ENCODE measurements around the gene SKA3. TPM values are rescaled to one million over a fixed set of nuclear protein-coding genes. Genes with fewer than 3 reads are reported as not detected.

The SKA3 gene
- total RNA-seq, 1 experiment from 2014 or later: 61.8 TPM

DNA sequence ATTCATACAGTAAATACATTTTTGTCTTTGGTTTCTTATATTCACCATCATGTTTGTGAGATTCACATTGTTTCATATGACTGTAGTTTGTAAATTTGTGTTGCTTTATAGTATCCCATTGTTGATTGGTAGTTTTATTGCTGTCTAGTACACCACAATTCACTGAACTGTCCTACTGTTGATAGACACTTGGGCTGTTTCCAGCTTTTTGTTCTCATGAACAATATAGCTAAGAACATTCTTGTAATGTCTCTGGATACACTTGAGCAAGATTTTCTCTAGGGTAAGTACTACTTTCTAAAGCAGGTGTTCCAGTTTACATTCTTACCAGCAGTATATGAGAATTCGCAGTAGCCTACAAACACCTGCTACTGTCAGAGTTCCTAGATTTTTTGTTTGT lies 37.8 kb downstream of the SKA3 start:
- Histone ChIP-seq H3K56ac (ENCODE audit: insufficient read length, low read depth, low read length) (no peak overlapping the region), H3K9ac (ENCODE audit: extremely low read depth, insufficient read length, low read length) (no peak overlapping the region), H4K8ac (replicated peaks; ENCODE audit: insufficient read length, low read depth, low read length) (no peak overlapping the region), H3K23ac (ENCODE audit: insufficient read length, low read depth, low read length) (no peak overlapping the region), H2AFZ (ENCODE audit: low read length) (no peak overlapping the region), H2BK120ac (ENCODE audit: low read depth, low read length, poor library complexity, severe bottlenecking) (no peak overlapping the region), H4K5ac (ENCODE audit: insufficient read length, low read depth, low read length) (no peak overlapping the region), H3K27ac (ENCODE audit: insufficient read length, low read depth, low read length) (no peak overlapping the region), H3T11ph (ENCODE audit: low read length) (no peak overlapping the region), H3K18ac (ENCODE audit: insufficient read length, low read depth, low read length) (no peak overlapping the region), H3K4me1 (ENCODE audit: insufficient read depth, low read length) (no peaks in the 10 kb centered on the region; the same call in 1 of the 2 replicates), H2AK5ac (ENCODE audit: insufficient read length, low read length) (no peak overlapping the region), H2BK20ac (ENCODE audit: low read depth, low read length, poor library complexity, severe bottlenecking) (no peak overlapping the region), H3K4ac (ENCODE audit: low read depth, low read length) (no peak overlapping the region), H3K27me3 (ENCODE audit: insufficient read depth, low read length) (no peaks in the 10 kb centered on the region), H2BK12ac (ENCODE audit: insufficient read length, low read depth, low read length) (no peak overlapping the region), H3K23me2 (ENCODE audit: insufficient read length, low read depth, low read length, poor library complexity, severe bottlenecking) (no peaks in the 10 kb centered on the region), H3K79me1 (ENCODE audit: insufficient read depth, low read depth, low read length, poor library complexity, severe bottlenecking) (no peaks in the 10 kb centered on the region), H2BK5ac (ENCODE audit: insufficient read length, low read length) (no peak overlapping the region), H4K91ac (ENCODE audit: insufficient read length, low read depth, low read length) (no peak overlapping the region), H3K9me3 (ENCODE audit: control insufficient read depth, low read depth, low read length) (no peaks in the 10 kb centered on the region), H3K79me2 (ENCODE audit: insufficient read depth, low read length) (peaks cover 19% of the 10 kb centered on the region; the same call in 1 of the 2 replicates), H4K20me1 (ENCODE audit: control insufficient read depth, insufficient read depth, insufficient read length) (no peaks in the 10 kb centered on the region), H2BK15ac (ENCODE audit: low read depth, low read length) (no peak overlapping the region), H3K14ac (ENCODE audit: insufficient read depth, low read length) (no peak overlapping the region), H3K4me2 (ENCODE audit: insufficient read depth, insufficient read length, low read length) (no peak overlapping the region)
- Mint-ChIP-seq H3K27me3 (ENCODE audit: low read depth) (no peaks in the 10 kb centered on the region), H3K9me3 (peaks cover 11 to 13% of the 10 kb centered on the region in 2 experiments), H3K4me1 (peaks cover 26 to 39% of the 10 kb centered on the region in 2 experiments), H3K36me3 (ENCODE audit: insufficient read depth in 1 of 3, low read depth in 3 of 3) (peaks cover 23 to 28% (median 26%) of the 10 kb centered on the region in 3 experiments), H3K27ac (peak overlapping the region in 2 of 3 experiments; percentile 32 to 48; a peak in 1 of 7 replicates), H3K4me3 (peak overlapping the region; percentile 22 to 35; a peak in 3 of 5 replicates)
- TF ChIP-seq, protein P1, sequence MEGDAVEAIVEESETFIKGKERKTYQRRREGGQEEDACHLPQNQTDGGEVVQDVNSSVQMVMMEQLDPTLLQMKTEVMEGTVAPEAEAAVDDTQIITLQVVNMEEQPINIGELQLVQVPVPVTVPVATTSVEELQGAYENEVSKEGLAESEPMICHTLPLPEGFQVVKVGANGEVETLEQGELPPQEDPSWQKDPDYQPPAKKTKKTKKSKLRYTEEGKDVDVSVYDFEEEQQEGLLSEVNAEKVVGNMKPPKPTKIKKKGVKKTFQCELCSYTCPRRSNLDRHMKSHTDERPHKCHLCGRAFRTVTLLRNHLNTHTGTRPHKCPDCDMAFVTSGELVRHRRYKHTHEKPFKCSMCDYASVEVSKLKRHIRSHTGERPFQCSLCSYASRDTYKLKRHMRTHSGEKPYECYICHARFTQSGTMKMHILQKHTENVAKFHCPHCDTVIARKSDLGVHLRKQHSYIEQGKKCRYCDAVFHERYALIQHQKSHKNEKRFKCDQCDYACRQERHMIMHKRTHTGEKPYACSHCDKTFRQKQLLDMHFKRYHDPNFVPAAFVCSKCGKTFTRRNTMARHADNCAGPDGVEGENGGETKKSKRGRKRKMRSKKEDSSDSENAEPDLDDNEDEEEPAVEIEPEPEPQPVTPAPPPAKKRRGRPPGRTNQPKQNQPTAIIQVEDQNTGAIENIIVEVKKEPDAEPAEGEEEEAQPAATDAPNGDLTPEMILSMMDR (conservative IDR thresholded peaks at IDR 0.05): no peak
- DNase-seq: no peak
- WGBS (ENCODE audit: extremely low coverage, insufficient read length, low lambda C conversion rate): no CpG with 5 or more reads among the region's 1 CpG
